Lower lobe of right lung (tissue), 2 donors: Measurements from ENCODE around the gene AP3S1. TPM values are rescaled to one million over a fixed set of nuclear protein-coding genes. Genes with fewer than 3 reads are reported as not detected.
A peak's percentile ranks its signal among the peaks of the same experiment; 100 is the strongest.

Experiments
- ATAC-seq, 2 donors: fragments of 200-7000 bp; cut with Tn5 transposase; one replicate each; pipeline ENCODE4 v1.9.1; 2020 to 2022; ENCODE audit warnings: mild to moderate bottlenecking in 2 of 2, moderate library complexity in 2 of 2
- DNase-seq: peaks from one replicate; pipeline ENCODE4 v3.0.0-alpha.2; 2020
- H3K27ac ChIP-seq: fragments of 200-600 bp; one replicate; pipeline ENCODE4 v1.8.0; 2022
- H3K27me3 ChIP-seq: fragments of 200-600 bp; one replicate; pipeline ENCODE4 v1.8.0; 2022; ENCODE audit warnings: low read depth
- H3K36me3 ChIP-seq: fragments of 200-600 bp; one replicate; pipeline ENCODE4 v1.8.0; 2022; ENCODE audit warnings: mild to moderate bottlenecking
- H3K4me1 ChIP-seq: fragments of 200-600 bp; one replicate; pipeline ENCODE4 v1.8.0; 2022
- H3K4me3 ChIP-seq: fragments of 200-600 bp; one replicate; pipeline ENCODE4 v1.8.0; 2022; ENCODE audit warnings: mild to moderate bottlenecking
- H3K9me3 ChIP-seq: fragments of 200-600 bp; one replicate; pipeline ENCODE4 v1.8.0; 2022
- CTCF ChIP-seq: fragments of 200-600 bp; IDR thresholded peaks from one replicate; pipeline ENCODE4 v1.8.0; 2022; ENCODE audit warnings: antibody characterized with exemption, mild to moderate bottlenecking
- intact Hi-C: fragments of 100-400 bp; cut with DNase I; formaldehyde crosslinking; loops from one replicate; pipeline ENCODE4 v1.11.0; 2022
- total RNA-seq: library from RNA; stranded (reverse); fragmentation: NEBNext Ultra II Directional; extraction: Animal tissue kit (Norgen Biotek cat#: 25700); gene quantifications from one replicate; pipeline ENCODE4 v1.2.1, GENCODE V29; 2021
- donor health status: DM: no; HTN: yes; CAD: no; lungs with severe emphysema.

AP3S1 gene
- total RNA-seq, 1 donor from 2014 or later, result 69.4 TPM

- no peaks in the 10 kb centered on the region for H3K9me3 ChIP-seq
- no peaks in the 10 kb centered on the region for H3K27me3 ChIP-seq
- TF ChIP-seq CTCF, result no peak
- no peaks in the 10 kb centered on the region for H3K4me1 ChIP-seq
- peaks cover 33% of the 10 kb centered on the region for H3K36me3 ChIP-seq
- no peak overlapping the region for H3K27ac ChIP-seq
- DNase-seq (no peak), ATAC-seq (no peak)
- intact Hi-C loops, result no loop called here
- H3K4me3 ChIP-seq, result no peak overlapping the region
Observed at GRCh38 chr5:115825948-115826347, 15.8 kb upstream of the AP3S1 start.

- TF ChIP-seq CTCF, result no peak
- intact Hi-C loops, result no loop called here
- Histone ChIP-seq H3K4me3 (no peak overlapping the region), H3K27ac (no peak overlapping the region), H3K9me3 (no peaks in the 10 kb centered on the region), H3K4me1 (no peaks in the 10 kb centered on the region), H3K27me3 (no peaks in the 10 kb centered on the region), H3K36me3 (peaks cover 70% of the 10 kb centered on the region)
- DNase-seq (no peak), ATAC-seq (no peak)
Observed at GRCh38 chr5:115829913-115830312, 11.8 kb upstream of the AP3S1 start.

GRCh38 chr5:115831163-115831768 lies 10.5 kb upstream of the AP3S1 start:
- Histone ChIP-seq H3K36me3 (peaks cover 84% of the 10 kb centered on the region), H3K4me1 (no peaks in the 10 kb centered on the region), H3K27me3 (no peaks in the 10 kb centered on the region), H3K27ac (no peak overlapping the region), H3K4me3 (no peak overlapping the region), H3K9me3 (no peaks in the 10 kb centered on the region)
- intact Hi-C loops, result no loop called here
- ATAC-seq (peak; percentile 67), DNase-seq (no peak)
- TF ChIP-seq CTCF, result peak; percentile 79

- Histone ChIP-seq H3K4me3 (no peak overlapping the region), H3K36me3 (peaks cover 79% of the 10 kb centered on the region), H3K9me3 (no peaks in the 10 kb centered on the region), H3K4me1 (peaks cover 32% of the 10 kb centered on the region), H3K27ac (no peak overlapping the region), H3K27me3 (no peaks in the 10 kb centered on the region)
- no peak for TF ChIP-seq CTCF
- ATAC-seq (no peak), DNase-seq (no peak)
- intact Hi-C loops, result no loop called here
Observed at GRCh38 chr5:115835481-115835880, 6.3 kb upstream of the AP3S1 start.

- DNase-seq, result no peak
- no peaks in the 10 kb centered on the region for H3K27me3 ChIP-seq
- TF ChIP-seq CTCF, result peak; percentile 55
- peak overlapping the region; percentile 84 for H3K4me3 ChIP-seq
- intact Hi-C loops, result no loop called here
- peaks cover 49% of the 10 kb centered on the region for H3K4me1 ChIP-seq
- peaks cover 46% of the 10 kb centered on the region for H3K36me3 ChIP-seq
- no peak overlapping the region for H3K27ac ChIP-seq
- no peaks in the 10 kb centered on the region for H3K9me3 ChIP-seq
- no peak for ATAC-seq
Observed at GRCh38 chr5:115838885-115839518, 2.7 kb upstream of the AP3S1 start.
